HCEC 1CT (cell line): ENCODE results near the gene TRNP1.
A peak's percentile ranks its signal among the peaks of the same experiment; 100 is the strongest.
"Not testable (repeated sequence)": the region's sequence is repeated elsewhere in the genome, so short reads cannot be mapped to it uniquely, and the experiment has no call there.

Experiments
- DNase-seq: peaks from one replicate; pipeline ENCODE4 v3.0.0-alpha.2; 2017

Gene TRNP1

GRCh38 chr1:26976621-26977510, 16.6 kb upstream of the TRNP1 start:
- DNase-seq: no peak

- no peak for DNase-seq
Measured at GRCh38 chr1:26978901-26979300, 14.6 kb upstream of the TRNP1 start.

DNA sequence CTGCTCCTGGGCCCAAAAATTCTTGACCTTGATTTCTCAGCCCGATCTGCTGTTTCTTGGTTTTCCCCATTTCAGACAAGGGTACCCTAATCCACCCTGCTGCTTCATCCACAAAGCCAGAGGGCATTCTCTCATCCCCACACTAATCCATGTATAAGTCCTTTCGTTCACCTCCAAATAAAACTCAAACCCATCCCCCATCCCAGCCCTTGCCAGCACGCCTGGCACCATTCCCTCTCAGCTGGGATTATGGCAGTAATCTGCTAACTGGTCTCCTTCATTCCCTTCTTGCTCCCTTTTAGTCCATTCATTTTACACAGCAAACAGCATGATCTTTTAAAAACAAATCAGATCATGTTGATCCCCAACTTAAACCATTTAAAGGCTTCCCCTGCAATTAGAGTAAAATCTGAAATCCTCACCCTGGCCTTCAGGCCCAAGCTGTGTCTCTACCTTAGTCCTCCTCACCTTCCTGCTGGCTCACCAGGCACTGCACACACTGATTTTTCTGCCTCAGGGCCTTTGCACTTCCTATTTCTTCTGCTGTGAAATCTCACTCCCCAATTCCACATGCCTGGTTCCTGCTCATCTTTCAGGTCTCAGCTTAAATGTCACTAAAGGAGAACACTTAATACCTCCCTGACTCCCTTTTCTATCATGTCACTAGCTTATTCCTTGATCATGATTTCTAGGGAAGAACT, 12.2 kb upstream of the TRNP1 start:
- no peak for DNase-seq

DNA sequence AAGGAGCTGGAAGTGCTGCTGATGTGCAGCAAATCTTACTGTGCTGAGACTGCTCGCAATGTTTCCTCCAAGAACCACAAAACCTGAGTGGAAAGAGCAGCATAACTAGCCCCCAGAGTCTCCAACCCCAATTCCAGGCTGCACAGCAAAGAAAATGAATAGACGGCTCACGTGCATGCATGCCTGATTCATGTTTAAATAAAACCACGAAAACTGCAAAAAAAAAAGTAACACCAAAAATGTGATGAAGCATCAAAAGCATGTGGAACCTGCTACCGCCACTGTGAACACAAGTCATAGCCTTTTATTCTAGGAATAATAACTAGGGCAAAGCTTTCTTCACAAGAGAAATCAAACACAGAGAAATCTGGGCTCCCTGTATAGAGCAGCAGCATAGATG, 9.6 kb upstream of the TRNP1 start:
- DNase-seq: no peak

DNA sequence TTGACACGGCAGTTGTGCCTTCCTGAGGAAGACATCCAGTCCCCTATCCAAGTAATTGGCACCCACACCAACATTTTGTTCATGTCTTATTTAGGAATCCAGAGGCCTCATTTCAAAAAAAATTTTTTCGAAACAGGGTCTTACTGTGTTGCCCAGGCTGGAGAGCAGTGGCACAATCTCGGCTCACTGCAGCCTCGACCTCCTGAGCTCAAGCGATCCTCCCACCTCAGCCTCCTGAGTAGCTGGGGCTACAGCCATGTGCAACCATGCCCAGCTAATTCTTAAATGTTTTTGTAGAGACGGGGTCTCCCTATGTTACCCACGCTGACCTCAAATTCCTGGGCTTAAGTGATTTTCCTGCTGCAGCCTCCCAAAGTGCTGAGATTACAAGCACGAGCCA, 9.2 kb upstream of the TRNP1 start:
- no peak for DNase-seq

GRCh38 chr1:26986658-26987057, 6.8 kb upstream of the TRNP1 start:
- no peak for DNase-seq

GRCh38 chr1:26989403-26990109, 3.9 kb upstream of the TRNP1 start:
- not testable (repeated sequence) for DNase-seq

GRCh38 chr1:26991310-26992116, 2.0 kb upstream of the TRNP1 start:
- peak; percentile 65 for DNase-seq

DNA sequence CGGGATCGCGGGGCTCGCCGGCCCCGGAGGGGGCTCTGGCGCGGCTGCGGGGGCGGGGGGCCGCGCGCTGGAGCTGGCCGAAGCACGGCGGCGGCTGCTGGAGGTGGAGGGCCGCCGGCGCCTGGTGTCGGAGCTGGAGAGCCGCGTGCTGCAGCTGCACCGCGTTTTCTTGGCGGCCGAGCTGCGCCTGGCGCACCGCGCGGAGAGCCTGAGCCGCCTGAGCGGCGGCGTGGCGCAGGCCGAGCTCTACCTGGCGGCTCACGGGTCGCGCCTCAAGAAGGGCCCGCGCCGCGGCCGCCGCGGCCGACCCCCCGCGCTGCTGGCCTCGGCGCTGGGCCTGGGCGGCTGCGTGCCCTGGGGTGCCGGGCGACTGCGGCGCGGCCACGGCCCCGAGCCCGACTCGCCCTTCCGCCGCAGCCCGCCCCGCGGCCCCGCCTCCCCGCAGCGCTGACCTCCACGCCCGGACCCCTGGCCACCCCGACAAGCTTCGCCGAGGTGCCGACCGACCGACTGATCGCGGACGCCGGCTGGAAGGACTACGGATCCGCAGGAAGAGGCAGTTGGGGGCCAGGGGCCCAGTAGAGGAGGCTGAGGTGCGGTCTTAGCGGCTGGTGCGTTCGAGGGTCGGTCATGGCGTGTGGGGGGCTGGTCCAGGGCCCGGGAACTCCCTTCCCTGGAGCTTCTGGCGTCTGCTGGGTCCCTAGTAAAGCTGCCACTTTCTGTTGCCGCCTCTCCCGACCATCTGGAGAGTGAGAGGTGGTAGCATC, 711 bp downstream of the TRNP1 start:
- no peak for DNase-seq

DNA sequence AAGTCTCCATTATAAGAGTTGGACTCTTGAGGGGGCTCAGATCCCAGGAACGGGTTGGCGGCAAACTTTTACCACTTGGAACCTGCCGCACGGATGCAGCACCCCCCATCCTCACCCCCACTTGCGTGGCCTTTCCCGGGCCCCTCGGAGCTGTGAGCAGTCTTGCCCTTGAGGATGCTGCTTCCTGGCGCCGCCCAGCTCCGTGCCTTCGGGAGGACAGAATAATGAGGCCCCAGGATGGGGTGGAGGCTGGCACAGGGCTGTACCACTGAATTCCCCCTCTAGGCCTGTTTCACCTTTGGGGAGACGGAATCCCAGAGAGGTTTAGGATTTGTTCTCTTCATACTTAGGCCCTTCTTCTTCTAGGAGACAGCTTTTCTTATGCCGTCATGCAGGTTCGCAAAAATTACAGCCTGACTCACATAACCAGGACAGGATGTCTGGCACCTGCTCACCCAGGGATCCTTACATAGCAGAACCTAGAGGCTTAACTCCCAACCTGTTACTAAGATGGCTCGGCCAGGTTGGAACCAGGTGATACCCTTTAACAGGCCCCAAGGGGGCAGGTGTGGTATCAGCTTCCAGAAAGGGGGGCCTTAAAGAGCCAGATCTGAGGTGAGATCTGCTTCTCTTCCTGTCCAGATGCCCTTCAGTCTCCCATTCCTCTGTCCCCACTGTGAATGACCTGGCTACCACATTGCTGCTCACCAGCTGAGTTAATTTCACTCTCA, 1.5 kb downstream of the TRNP1 start:
- peak; percentile 20 for DNase-seq

DNA sequence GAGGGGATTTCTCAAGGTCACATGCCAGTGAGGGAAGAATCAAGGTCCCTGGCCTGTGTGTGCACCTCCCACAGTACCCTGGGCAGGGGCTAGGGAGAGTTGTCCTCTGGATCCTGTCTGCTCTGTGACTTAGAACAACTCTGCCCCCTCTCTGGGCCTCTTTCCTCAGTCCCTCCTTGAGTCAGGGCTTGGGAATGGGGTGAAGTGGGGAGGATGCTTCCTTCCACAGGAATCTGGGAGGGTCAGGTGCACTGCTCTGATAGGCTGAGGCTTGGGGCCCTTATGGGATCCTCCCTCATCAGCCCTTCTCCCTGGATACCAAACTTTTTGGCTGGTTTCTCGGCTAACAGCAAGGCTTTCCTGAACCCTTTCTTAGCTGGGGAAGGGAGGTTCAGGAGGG, 2.5 kb downstream of the TRNP1 start:
- DNase-seq: peak; percentile 78

DNA sequence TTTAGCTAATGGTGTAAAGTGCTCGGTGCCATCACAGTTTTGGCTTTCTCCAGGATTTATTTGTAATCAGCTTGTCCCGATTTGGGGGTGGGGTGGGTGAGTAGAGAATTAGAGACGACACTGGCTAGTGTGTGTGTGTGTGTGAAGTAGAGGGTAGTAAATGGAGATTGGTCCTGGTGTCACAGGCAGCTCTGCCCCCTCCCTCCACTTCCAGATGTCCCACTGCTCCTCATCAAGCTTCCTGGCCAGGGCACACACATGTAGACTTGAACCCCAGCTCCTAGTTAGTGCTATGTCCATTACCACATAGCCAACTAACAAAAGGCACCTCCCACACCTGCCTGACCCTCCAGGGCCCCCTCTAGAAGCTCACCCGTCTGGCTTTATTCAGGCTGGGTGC, 3.2 kb downstream of the TRNP1 start:
- no peak for DNase-seq

GRCh38 chr1:26998429-26999300, 5.2 kb downstream of the TRNP1 start:
- peak; percentile 54 for DNase-seq

GRCh38 chr1:26999440-26999987, 6.0 kb downstream of the TRNP1 start:
- peak; percentile 98 for DNase-seq

- DNase-seq: no peak
Measured at GRCh38 chr1:27000090-27000816, 6.8 kb downstream of the TRNP1 start.

GRCh38 chr1:27000817-27001460, 7.4 kb downstream of the TRNP1 start:
- no peak for DNase-seq

DNA sequence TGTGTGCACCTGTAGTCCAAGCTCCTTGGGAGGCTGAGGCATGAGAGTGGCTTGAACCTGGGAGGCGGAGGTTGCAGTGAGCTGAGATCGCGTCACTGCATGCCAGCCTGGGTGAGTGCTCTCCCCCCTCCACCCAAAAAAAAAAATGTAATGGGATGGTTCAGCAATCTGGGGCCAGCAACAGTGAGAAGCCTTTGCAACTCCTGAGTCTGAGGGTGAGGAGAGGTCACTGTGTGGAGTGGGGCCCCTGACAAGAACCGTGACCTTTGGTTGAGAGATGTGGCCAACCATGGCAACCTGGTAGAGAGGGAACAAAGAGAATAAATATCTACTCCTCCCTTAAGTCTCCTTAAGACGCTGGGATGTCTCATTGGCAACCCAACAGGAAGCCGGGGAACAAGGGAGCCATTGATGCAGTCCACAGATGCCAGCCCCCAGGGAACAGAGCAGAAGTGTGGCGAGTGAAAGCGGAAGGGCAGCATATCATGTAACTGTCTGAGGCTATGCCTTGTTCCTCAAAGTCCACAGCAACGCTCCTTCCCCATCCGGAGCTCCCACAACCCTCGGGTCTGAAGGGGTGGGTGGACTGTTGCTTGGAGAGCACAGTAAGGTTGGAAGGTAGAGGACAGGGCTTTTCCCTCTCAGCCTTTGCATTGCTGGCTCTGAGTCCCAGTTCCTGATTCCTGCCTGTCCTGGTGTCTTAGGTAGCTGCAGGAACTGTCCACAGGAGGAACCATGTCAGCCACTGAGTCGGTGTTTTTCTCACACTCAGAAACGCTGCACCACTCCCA, 8.3 kb downstream of the TRNP1 start:
- DNase-seq: peak; percentile 26
